Testis (tissue), 3 donors: ENCODE measurements around the gene PIH1D1. TPM values are rescaled to one million over a fixed set of nuclear protein-coding genes. Genes with fewer than 3 reads are reported as not detected.

Experiments used
- DNase-seq: peaks from one replicate; pipeline ENCODE4 v3.0.0-alpha.2; 2019
- H3K27ac ChIP-seq, 2 donors: fragments of 200-600 bp; sonication (generic); one replicate each; pipeline ENCODE4 v1.5.1; 2019
- H3K27me3 ChIP-seq: fragments of 200-600 bp; sonication (generic); one replicate; pipeline ENCODE4 v1.5.1; 2019
- H3K36me3 ChIP-seq: fragments of 200-600 bp; sonication (generic); one replicate; pipeline ENCODE4 v1.5.1; 2017; ENCODE audit warnings: low read depth; ENCODE audit errors: missing control alignments
- H3K4me1 ChIP-seq: fragments of 200-600 bp; sonication (generic); one replicate; pipeline ENCODE4 v1.5.1; 2019
- H3K4me3 ChIP-seq, 2 donors: fragments of 200-600 bp; sonication (generic); one replicate each; pipeline ENCODE4 v1.5.1; 2017 to 2019
- H3K9me3 ChIP-seq: fragments of 200-600 bp; sonication (generic); one replicate; pipeline ENCODE4 v1.5.1; 2017
- CTCF ChIP-seq, 3 experiments: fragments of 450-650 bp in 2 of 3; fragments of 200-600 bp in 1 of 3; sonication (generic) in 1 of 3; IDR thresholded peaks; one replicate each; pipeline ENCODE4 v1.5.1; 2016 to 2019; ENCODE audit warnings: antibody characterized with exemption in 3 of 3, mild to moderate bottlenecking in 2 of 3, moderate library complexity in 1 of 3
- POLR2A ChIP-seq: fragments of 450-650 bp; IDR thresholded peaks from one replicate; pipeline ENCODE4 v1.6.1; 2017; ENCODE audit warnings: antibody characterized with exemption, mild to moderate bottlenecking, moderate library complexity
- WGBS, 2 donors: methylation state at CpG; one replicate each; pipeline ENCODE4 v1.1.5; 2018; 5-methylcytosine and 5-hydroxymethylcytosine counted together
- intact Hi-C: fragments of 100-400 bp; cut with DNase I; formaldehyde crosslinking; loops from one replicate; pipeline ENCODE4 v1.15.1; 2023; ENCODE audit warnings: low total_unique reads
- polyA plus RNA-seq: library from polyadenylated mRNA; stranded (reverse); fragments of 350-450 nt; fragmentation: Illumina TruSeq; extraction: RNeasy Lipid Tissue Mini Kit (QIAGEN cat#74804); gene quantifications from one replicate; pipeline ENCODE4 v1.2.3, GENCODE V29; 2014; ENCODE audit warnings: low read depth, low replicate concordance; ENCODE audit not compliant: insufficient read depth
- total RNA-seq, 2 donors: library from RNA; depleted of rRNA; stranded (reverse); fragments of >200 nt; gene quantifications; one replicate each; pipeline ENCODE4 v1.2.3, GENCODE V29; 2016

PIH1D1 gene
- total and polyA plus RNA-seq, 3 donors from 2014 or later = 45.9 to 55.3 (median 49.6) TPM

GRCh38 chr19:49469828-49470614 is 18.4 kb upstream of the PIH1D1 start:
- WGBS, 2 donors = 83 to 94% methylated on average over 13 to 25 of the region's 25 CpGs

GRCh38 chr19:49468746-49469447 is 17.3 kb upstream of the PIH1D1 start:
- Histone ChIP-seq H3K9me3 (no peaks in the 10 kb centered on the region), H3K27ac (peak overlapping the region; percentile 18 to 64), H3K4me1 (peaks cover 13% of the 10 kb centered on the region), H3K4me3 (no peak overlapping the region), H3K27me3 (no peaks in the 10 kb centered on the region), H3K36me3 (no peaks in the 10 kb centered on the region)
- TF ChIP-seq CTCF (IDR thresholded peaks at IDR 0.05) (no peak), POLR2A (no peak)
- intact Hi-C loops = no loop called here
- 60 to 63% methylated on average over 14 to 15 of the region's 15 CpGs for WGBS, 2 donors
- peak; percentile 90 for DNase-seq

More at GRCh38 chr19:49469828-49470614, 18.4 kb upstream of the PIH1D1 start:
- no peaks in the 10 kb centered on the region for H3K9me3 ChIP-seq
- H3K4me3 ChIP-seq = no peak overlapping the region
- no peaks in the 10 kb centered on the region for H3K27me3 ChIP-seq
- no peaks in the 10 kb centered on the region for H3K36me3 ChIP-seq
- no peak for DNase-seq
- intact Hi-C loops = no loop called here
- no peak for TF ChIP-seq CTCF (IDR thresholded peaks at IDR 0.05)
- no peak for TF ChIP-seq POLR2A
- peaks cover 13% of the 10 kb centered on the region for H3K4me1 ChIP-seq
- peak overlapping the region in 1 of 2 donors; percentile 64 for H3K27ac ChIP-seq

- H3K4me3 ChIP-seq = no peak overlapping the region
- H3K9me3 ChIP-seq = no peaks in the 10 kb centered on the region
- no peak for DNase-seq
- TF ChIP-seq CTCF (IDR thresholded peaks at IDR 0.05) (no peak), POLR2A (no peak)
- H3K36me3 ChIP-seq = no peaks in the 10 kb centered on the region
- intact Hi-C loops = no loop called here
- peak overlapping the region; percentile 18 to 64 for H3K27ac ChIP-seq
- no peaks in the 10 kb centered on the region for H3K27me3 ChIP-seq
- peaks cover 13% of the 10 kb centered on the region for H3K4me1 ChIP-seq
- 93 to 96% methylated on average over 6 to 19 of the region's 19 CpGs for WGBS, 2 donors
Observed at GRCh38 chr19:49468199-49468598, 16.6 kb upstream of the PIH1D1 start.

GRCh38 chr19:49465371-49465770 is 13.8 kb upstream of the PIH1D1 start:
- 100% methylated on average over 3 of the region's 3 CpGs; no CpG with 5 or more reads in 1 of the 2 donors for WGBS, 2 donors
- Histone ChIP-seq H3K36me3 (no peaks in the 10 kb centered on the region), H3K27me3 (no peaks in the 10 kb centered on the region), H3K4me1 (peaks cover 13% of the 10 kb centered on the region), H3K4me3 (no peak overlapping the region), H3K9me3 (no peaks in the 10 kb centered on the region), H3K27ac (no peak overlapping the region)
- TF ChIP-seq CTCF (IDR thresholded peaks at IDR 0.05) = no peak
- TF ChIP-seq POLR2A = no peak
- DNase-seq = no peak
- intact Hi-C loops = no loop called here
